HepG2 (cell line): Measurements from ENCODE around the gene SLC25A38. TPM values are rescaled to one million over a fixed set of nuclear protein-coding genes. Genes with fewer than 3 reads are reported as not detected.

Experiments used
- ELF3 ChIP-seq: IDR thresholded peaks from 2 replicates; pipeline ENCODE4 v1.6.1; 2016; ENCODE audit warnings: missing genetic modification reagents, missing compliant biosample characterization
- FOXO4 ChIP-seq: sonication (generic); formaldehyde crosslinking; conservative IDR thresholded peaks from 2 replicates; pipeline ENCODE4 v1.8.1; 2023; ENCODE audit warnings: missing genetic modification reagents
- HNRNPLL ChIP-seq: fragments of 200-400 bp; formaldehyde crosslinking; IDR thresholded peaks from 2 replicates; pipeline ENCODE4 v1.6.1; 2017; ENCODE audit warnings: mild to moderate bottlenecking, low read depth, low read length; ENCODE audit not compliant: poor library complexity, severe bottlenecking
- JARID2 ChIP-seq: sonication (generic); formaldehyde crosslinking; IDR thresholded peaks from 2 replicates; pipeline ENCODE4 v1.8.1; 2023; ENCODE audit warnings: missing genetic modification reagents, inconsistent platforms; ENCODE audit not compliant: insufficient replicate concordance
- NCOA1 ChIP-seq: sonication (generic); formaldehyde crosslinking; IDR thresholded peaks from 2 replicates; pipeline ENCODE4 v1.9.0; 2021; ENCODE audit warnings: missing genetic modification reagents
- SP1 ChIP-seq, 2 experiments: fragments of 450-650 bp in 1 of 2; sonication (generic) in 1 of 2; formaldehyde crosslinking in 1 of 2; IDR thresholded peaks; 2 replicates each; pipeline versions ENCODE4 v1.4.0 to v1.6.1; 2016 to 2020; ENCODE audit warnings: missing genetic modification reagents in 1 of 2
- TAF1 ChIP-seq: sonication (generic); formaldehyde crosslinking; IDR thresholded peaks from 2 replicates; pipeline ENCODE4 v1.4.0; 2020; ENCODE audit warnings: missing genetic modification reagents
- ZNF326 ChIP-seq: sonication (generic); formaldehyde crosslinking; IDR thresholded peaks from 2 replicates; pipeline ENCODE4 v1.4.0; 2020; ENCODE audit warnings: missing genetic modification reagents, borderline replicate concordance
- ZNF430 ChIP-seq: sonication (generic); formaldehyde crosslinking; IDR thresholded peaks from 2 replicates; pipeline ENCODE4 v1.9.0; 2021; ENCODE audit warnings: mild to moderate bottlenecking, missing genetic modification reagents
- ZNF672 ChIP-seq: sonication (generic); formaldehyde crosslinking; IDR thresholded peaks from 2 replicates; pipeline ENCODE4 v1.8.1; 2022; ENCODE audit warnings: missing genetic modification reagents
- polyA plus RNA-seq, 8 experiments: library from polyadenylated mRNA; depleted of rRNA in 3 of 8; stranded (reverse) in 7 of 8; unstranded in 1 of 8; fragments of >200 nt; fragmentation: Illumina TruSeq in 4 of 8; extraction: Trizol in 4 of 8; gene quantifications; 2 replicates each; pipeline versions ENCODE4 v1.2.1 to v1.2.3, GENCODE V29; 2011 to 2016; ENCODE audit warnings: low read depth in 4 of 8, missing spikeins in 1 of 8, mixed read lengths in 1 of 8; ENCODE audit not compliant: insufficient read depth in 1 of 8
- total RNA-seq, 5 experiments: library from RNA; depleted of rRNA; stranded (reverse); fragments of >200 nt; fragmentation: Illumina TruSeq; extraction: Trizol; gene quantifications; 2 replicates each; pipeline ENCODE4 v1.2.3, GENCODE V29; 2016; ENCODE audit warnings: low read depth in 1 of 5
- TF ChIP-seq, protein P1 (sequence below): IDR thresholded peaks from 2 replicates; pipeline ENCODE4 v1.6.1; 2012; ENCODE audit warnings: low read length, improper control_type of control experiment
- TF ChIP-seq, protein P2 (sequence below): sonication (generic); formaldehyde crosslinking; IDR thresholded peaks from 2 replicates; pipeline ENCODE4 v1.5.0; 2020; ENCODE audit warnings: mild to moderate bottlenecking, missing genetic modification reagents, borderline replicate concordance
- TF ChIP-seq, protein P3 (sequence below): fragments of 450-650 bp; IDR thresholded peaks from 2 replicates; pipeline ENCODE4 v1.6.1; 2016

Gene SLC25A38
- total and polyA plus RNA-seq, 2 of the 13 experiments (the other 11 are each of a cell fraction or from before 2014, with no cell fraction given): 32.5 to 35.4 TPM

- TF ChIP-seq, protein P1, sequence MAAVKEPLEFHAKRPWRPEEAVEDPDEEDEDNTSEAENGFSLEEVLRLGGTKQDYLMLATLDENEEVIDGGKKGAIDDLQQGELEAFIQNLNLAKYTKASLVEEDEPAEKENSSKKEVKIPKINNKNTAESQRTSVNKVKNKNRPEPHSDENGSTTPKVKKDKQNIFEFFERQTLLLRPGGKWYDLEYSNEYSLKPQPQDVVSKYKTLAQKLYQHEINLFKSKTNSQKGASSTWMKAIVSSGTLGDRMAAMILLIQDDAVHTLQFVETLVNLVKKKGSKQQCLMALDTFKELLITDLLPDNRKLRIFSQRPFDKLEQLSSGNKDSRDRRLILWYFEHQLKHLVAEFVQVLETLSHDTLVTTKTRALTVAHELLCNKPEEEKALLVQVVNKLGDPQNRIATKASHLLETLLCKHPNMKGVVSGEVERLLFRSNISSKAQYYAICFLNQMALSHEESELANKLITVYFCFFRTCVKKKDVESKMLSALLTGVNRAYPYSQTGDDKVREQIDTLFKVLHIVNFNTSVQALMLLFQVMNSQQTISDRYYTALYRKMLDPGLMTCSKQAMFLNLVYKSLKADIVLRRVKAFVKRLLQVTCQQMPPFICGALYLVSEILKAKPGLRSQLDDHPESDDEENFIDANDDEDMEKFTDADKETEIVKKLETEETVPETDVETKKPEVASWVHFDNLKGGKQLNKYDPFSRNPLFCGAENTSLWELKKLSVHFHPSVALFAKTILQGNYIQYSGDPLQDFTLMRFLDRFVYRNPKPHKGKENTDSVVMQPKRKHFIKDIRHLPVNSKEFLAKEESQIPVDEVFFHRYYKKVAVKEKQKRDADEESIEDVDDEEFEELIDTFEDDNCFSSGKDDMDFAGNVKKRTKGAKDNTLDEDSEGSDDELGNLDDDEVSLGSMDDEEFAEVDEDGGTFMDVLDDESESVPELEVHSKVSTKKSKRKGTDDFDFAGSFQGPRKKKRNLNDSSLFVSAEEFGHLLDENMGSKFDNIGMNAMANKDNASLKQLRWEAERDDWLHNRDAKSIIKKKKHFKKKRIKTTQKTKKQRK: no peak
- peak; percentile 68; the same call in 1 of the 2 replicates for TF ChIP-seq ZNF430 (CRISPR knock-in tag)
- peak; percentile 78 for TF ChIP-seq ELF3 (CRISPR knock-in tag)
- TF ChIP-seq, protein P2, sequence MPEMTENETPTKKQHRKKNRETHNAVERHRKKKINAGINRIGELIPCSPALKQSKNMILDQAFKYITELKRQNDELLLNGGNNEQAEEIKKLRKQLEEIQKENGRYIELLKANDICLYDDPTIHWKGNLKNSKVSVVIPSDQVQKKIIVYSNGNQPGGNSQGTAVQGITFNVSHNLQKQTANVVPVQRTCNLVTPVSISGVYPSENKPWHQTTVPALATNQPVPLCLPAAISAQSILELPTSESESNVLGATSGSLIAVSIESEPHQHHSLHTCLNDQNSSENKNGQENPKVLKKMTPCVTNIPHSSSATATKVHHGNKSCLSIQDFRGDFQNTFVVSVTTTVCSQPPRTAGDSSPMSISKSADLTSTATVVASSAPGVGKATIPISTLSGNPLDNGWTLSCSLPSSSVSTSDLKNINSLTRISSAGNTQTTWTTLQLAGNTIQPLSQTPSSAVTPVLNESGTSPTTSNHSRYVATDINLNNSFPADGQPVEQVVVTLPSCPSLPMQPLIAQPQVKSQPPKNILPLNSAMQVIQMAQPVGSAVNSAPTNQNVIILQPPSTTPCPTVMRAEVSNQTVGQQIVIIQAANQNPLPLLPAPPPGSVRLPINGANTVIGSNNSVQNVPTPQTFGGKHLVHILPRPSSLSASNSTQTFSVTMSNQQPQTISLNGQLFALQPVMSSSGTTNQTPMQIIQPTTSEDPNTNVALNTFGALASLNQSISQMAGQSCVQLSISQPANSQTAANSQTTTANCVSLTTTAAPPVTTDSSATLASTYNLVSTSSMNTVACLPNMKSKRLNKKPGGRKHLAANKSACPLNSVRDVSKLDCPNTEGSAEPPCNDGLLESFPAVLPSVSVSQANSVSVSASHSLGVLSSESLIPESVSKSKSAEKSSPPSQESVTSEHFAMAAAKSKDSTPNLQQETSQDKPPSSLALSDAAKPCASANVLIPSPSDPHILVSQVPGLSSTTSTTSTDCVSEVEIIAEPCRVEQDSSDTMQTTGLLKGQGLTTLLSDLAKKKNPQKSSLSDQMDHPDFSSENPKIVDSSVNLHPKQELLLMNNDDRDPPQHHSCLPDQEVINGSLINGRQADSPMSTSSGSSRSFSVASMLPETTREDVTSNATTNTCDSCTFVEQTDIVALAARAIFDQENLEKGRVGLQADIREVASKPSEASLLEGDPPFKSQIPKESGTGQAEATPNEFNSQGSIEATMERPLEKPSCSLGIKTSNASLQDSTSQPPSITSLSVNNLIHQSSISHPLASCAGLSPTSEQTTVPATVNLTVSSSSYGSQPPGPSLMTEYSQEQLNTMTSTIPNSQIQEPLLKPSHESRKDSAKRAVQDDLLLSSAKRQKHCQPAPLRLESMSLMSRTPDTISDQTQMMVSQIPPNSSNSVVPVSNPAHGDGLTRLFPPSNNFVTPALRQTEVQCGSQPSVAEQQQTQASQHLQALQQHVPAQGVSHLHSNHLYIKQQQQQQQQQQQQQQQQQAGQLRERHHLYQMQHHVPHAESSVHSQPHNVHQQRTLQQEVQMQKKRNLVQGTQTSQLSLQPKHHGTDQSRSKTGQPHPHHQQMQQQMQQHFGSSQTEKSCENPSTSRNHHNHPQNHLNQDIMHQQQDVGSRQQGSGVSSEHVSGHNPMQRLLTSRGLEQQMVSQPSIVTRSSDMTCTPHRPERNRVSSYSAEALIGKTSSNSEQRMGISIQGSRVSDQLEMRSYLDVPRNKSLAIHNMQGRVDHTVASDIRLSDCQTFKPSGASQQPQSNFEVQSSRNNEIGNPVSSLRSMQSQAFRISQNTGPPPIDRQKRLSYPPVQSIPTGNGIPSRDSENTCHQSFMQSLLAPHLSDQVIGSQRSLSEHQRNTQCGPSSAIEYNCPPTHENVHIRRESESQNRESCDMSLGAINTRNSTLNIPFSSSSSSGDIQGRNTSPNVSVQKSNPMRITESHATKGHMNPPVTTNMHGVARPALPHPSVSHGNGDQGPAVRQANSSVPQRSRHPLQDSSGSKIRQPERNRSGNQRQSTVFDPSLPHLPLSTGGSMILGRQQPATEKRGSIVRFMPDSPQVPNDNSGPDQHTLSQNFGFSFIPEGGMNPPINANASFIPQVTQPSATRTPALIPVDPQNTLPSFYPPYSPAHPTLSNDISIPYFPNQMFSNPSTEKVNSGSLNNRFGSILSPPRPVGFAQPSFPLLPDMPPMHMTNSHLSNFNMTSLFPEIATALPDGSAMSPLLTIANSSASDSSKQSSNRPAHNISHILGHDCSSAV (CRISPR knock-in tag): 0 out of 2 replicates have a peak, but pooled peaks have one; percentile 82
- peak; percentile 88 for TF ChIP-seq HNRNPLL
- TF ChIP-seq FOXO4 (CRISPR knock-in tag): no peak
- TF ChIP-seq ZNF326 (CRISPR knock-in tag): no peak
- TF ChIP-seq NCOA1 (CRISPR knock-in tag): no peak
- peak; percentile 99 for TF ChIP-seq TAF1 (CRISPR knock-in tag)
- no peak for TF ChIP-seq SP1 (IDR thresholded peaks at IDR 0.05)
- peak; percentile 52 for TF ChIP-seq SP1 (CRISPR knock-in tag; IDR thresholded peaks at IDR 0.05)
- TF ChIP-seq, protein P3, sequence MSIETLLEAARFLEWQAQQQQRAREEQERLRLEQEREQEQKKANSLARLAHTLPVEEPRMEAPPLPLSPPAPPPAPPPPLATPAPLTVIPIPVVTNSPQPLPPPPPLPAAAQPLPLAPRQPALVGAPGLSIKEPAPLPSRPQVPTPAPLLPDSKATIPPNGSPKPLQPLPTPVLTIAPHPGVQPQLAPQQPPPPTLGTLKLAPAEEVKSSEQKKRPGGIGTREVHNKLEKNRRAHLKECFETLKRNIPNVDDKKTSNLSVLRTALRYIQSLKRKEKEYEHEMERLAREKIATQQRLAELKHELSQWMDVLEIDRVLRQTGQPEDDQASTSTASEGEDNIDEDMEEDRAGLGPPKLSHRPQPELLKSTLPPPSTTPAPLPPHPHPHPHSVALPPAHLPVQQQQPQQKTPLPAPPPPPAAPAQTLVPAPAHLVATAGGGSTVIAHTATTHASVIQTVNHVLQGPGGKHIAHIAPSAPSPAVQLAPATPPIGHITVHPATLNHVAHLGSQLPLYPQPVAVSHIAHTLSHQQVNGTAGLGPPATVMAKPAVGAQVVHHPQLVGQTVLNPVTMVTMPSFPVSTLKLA: peak; percentile 64
- no peak for TF ChIP-seq ZNF672 (CRISPR knock-in tag)
- TF ChIP-seq JARID2: no peak
Measured at GRCh38 chr3:39406368-39407258, 23.4 kb downstream of the SLC25A38 start, which contains the start of gene RPSA (continued).
